Measurements from ENCODE around the gene SZRD1. TPM values are rescaled to one million over a fixed set of nuclear protein-coding genes. Genes with fewer than 3 reads are reported as not detected.

Gene SZRD1
- total RNA-seq, 1 experiment from 2014 or later, result 136 TPM

- POLR2A ChIA-PET (ENCODE audit: unreplicated experiment), result no interaction called here
- Histone ChIP-seq H3F3A (ENCODE audit: low read length, unreplicated experiment) (no peaks in the 10 kb centered on the region), H3K79me2 (ENCODE audit: low read length) (no peaks in the 10 kb centered on the region), H3K27me3 (ENCODE audit: low read length) (no peaks in the 10 kb centered on the region), H3K9me2 (replicated peaks; ENCODE audit: low read length) (no peaks in the 10 kb centered on the region), H3K36me3 (ENCODE audit: low read depth, low read length) (no peaks in the 10 kb centered on the region), H3K27ac (ENCODE audit: low read length) (no peak overlapping the region), H3K4me3 (ENCODE audit: low read length) (no peak overlapping the region), H3K9ac (ENCODE audit: low read length) (no peak overlapping the region), H3K4me2 (ENCODE audit: low read length) (no peak overlapping the region), H3K4me1 (ENCODE audit: insufficient read depth, low read length) (no peaks in the 10 kb centered on the region), H2AFZ (ENCODE audit: low read length) (no peak overlapping the region), H3K9me3 (ENCODE audit: low read length) (no peaks in the 10 kb centered on the region), H4K20me1 (ENCODE audit: low read length) (no peaks in the 10 kb centered on the region)
- CTCF ChIA-PET, result no interaction called here
- no TSS peak for BruUV-seq (replicated peaks)
- no peak for ATAC-seq
- no peak for TF ChIP-seq EZH2phosphoT487 (IDR thresholded peaks at IDR 0.05; ENCODE audit: borderline replicate concordance, low read length)
- TF ChIP-seq, protein P1, sequence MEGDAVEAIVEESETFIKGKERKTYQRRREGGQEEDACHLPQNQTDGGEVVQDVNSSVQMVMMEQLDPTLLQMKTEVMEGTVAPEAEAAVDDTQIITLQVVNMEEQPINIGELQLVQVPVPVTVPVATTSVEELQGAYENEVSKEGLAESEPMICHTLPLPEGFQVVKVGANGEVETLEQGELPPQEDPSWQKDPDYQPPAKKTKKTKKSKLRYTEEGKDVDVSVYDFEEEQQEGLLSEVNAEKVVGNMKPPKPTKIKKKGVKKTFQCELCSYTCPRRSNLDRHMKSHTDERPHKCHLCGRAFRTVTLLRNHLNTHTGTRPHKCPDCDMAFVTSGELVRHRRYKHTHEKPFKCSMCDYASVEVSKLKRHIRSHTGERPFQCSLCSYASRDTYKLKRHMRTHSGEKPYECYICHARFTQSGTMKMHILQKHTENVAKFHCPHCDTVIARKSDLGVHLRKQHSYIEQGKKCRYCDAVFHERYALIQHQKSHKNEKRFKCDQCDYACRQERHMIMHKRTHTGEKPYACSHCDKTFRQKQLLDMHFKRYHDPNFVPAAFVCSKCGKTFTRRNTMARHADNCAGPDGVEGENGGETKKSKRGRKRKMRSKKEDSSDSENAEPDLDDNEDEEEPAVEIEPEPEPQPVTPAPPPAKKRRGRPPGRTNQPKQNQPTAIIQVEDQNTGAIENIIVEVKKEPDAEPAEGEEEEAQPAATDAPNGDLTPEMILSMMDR (conservative IDR thresholded peaks at IDR 0.05; ENCODE audit: low read depth, low read length), result no peak
- no peak for TF ChIP-seq EZH2 (IDR thresholded peaks at IDR 0.05; ENCODE audit: low read length, unreplicated experiment)
- no peak for DNase-seq
- intact Hi-C loops (cut with micrococcal nuclease), result no loop called here
These were observed 67.0 kb downstream of the SZRD1 start for GRCh38 chr1:16434007-16434406.

DNA sequence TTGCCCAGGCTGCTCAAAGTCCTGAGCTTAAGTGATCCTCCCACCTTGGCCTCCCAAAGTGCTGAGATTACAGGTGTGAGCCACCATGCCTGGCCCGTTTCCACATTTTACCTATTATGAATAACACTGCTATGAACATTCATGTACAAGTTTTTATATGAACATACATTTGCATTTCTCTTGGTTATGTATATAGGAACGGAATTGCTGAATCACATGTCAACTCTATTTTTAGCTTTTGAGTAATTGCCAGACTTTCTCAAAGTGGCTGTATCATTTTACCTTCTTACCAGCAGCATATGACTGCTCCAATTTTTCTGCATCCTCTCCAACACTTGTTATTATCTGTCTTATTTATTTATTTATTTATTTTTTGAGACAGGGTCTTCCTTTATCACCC is 67.5 kb downstream of the SZRD1 start:
- intact Hi-C loops (cut with micrococcal nuclease), result no loop called here
- no peak overlapping the region for H3K4me2 ChIP-seq (ENCODE audit: low read length)
- H3F3A ChIP-seq (ENCODE audit: low read length, unreplicated experiment), result no peaks in the 10 kb centered on the region
- no peaks in the 10 kb centered on the region for H3K9me3 ChIP-seq (ENCODE audit: low read length)
- no peaks in the 10 kb centered on the region for H3K4me1 ChIP-seq (ENCODE audit: insufficient read depth, low read length)
- no peak overlapping the region for H2AFZ ChIP-seq (ENCODE audit: low read length)
- no peak for TF ChIP-seq EZH2phosphoT487 (IDR thresholded peaks at IDR 0.05; ENCODE audit: borderline replicate concordance, low read length)
- TF ChIP-seq, protein P1 (conservative IDR thresholded peaks at IDR 0.05; ENCODE audit: low read depth, low read length), result no peak
- TF ChIP-seq EZH2 (IDR thresholded peaks at IDR 0.05; ENCODE audit: low read length, unreplicated experiment), result no peak
- H4K20me1 ChIP-seq (ENCODE audit: low read length), result no peaks in the 10 kb centered on the region
- no peaks in the 10 kb centered on the region for H3K36me3 ChIP-seq (ENCODE audit: low read depth, low read length)
- BruUV-seq (replicated peaks), result no TSS peak
- H3K79me2 ChIP-seq (ENCODE audit: low read length), result no peaks in the 10 kb centered on the region
- no peak overlapping the region for H3K9ac ChIP-seq (ENCODE audit: low read length)
- no peaks in the 10 kb centered on the region for H3K27me3 ChIP-seq (ENCODE audit: low read length)
- H3K9me2 ChIP-seq (replicated peaks; ENCODE audit: low read length), result no peaks in the 10 kb centered on the region
- ATAC-seq, result no peak
- H3K4me3 ChIP-seq (ENCODE audit: low read length), result no peak overlapping the region
- ChIA-PET CTCF (no interaction called here), POLR2A (ENCODE audit: unreplicated experiment) (no interaction called here)
- DNase-seq, result no peak
- no peak overlapping the region for H3K27ac ChIP-seq (ENCODE audit: low read length)

DNA sequence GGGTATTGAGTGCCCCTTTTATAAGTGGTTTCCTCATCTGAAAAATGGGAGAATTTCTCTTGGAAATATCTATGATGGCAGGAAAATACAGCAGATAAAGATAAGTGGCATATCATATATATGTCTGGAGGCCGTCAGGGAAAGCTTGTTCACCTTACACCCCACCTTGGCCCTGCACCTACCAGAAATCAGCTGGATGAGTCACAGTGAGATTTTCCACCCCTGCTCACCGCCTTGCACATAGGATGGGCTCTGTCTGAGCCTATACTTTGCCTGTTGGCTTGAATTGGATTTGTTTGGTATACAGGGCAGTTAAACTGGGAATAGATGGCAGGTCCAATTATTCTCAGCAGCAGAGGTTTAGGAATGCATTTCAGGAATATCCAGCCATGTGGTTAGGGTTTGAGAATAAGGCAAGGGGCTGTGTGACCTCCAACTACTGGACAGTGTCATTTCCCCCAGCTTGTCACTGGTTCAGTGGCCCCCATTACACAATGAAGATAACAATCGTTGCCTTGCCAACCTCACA is 70.0 kb downstream of the SZRD1 start, which contains the start of gene SPATA21:
Gene SPATA21, minus strand, starts transcription at position 479 of the 529 bp plus-strand sequence. CDS start 6,053 bp downstream, outside the sequence.
- Histone ChIP-seq H3K4me1 (ENCODE audit: insufficient read depth, low read length) (peaks cover 3% of the 10 kb centered on the region), H3K27ac (ENCODE audit: low read length) (no peak within 1 kb of the TSS), H3K27me3 (ENCODE audit: low read length) (no peaks in the 10 kb centered on the region), H3K9ac (ENCODE audit: low read length) (no peak within 1 kb of the TSS), H4K20me1 (ENCODE audit: low read length) (no peaks in the 10 kb centered on the region), H3K4me3 (ENCODE audit: low read length) (no peak within 1 kb of the TSS), H3K4me2 (ENCODE audit: low read length) (no peak within 1 kb of the TSS), H3K79me2 (ENCODE audit: low read length) (peaks cover 14% of the 10 kb centered on the region), H3F3A (ENCODE audit: low read length, unreplicated experiment) (no peaks in the 10 kb centered on the region), H3K36me3 (ENCODE audit: low read depth, low read length) (no peaks in the 10 kb centered on the region), H2AFZ (ENCODE audit: low read length) (no peak within 1 kb of the TSS), H3K9me2 (replicated peaks; ENCODE audit: low read length) (no peaks in the 10 kb centered on the region), H3K9me3 (ENCODE audit: low read length) (no peaks in the 10 kb centered on the region)
- ChIA-PET CTCF (interaction anchor here (0.5 kb wide), 1 partner anchor 435 kb away, joined by 3 read pairs; no protein-coding TSS in a partner anchor), POLR2A (ENCODE audit: unreplicated experiment) (interaction anchor here (0.6 kb wide), 1 partner anchor 33 kb away, joined by 3 read pairs; no protein-coding TSS in a partner anchor)
- DNase-seq, result no peak
- no peak for ATAC-seq
- TF ChIP-seq, protein P1 (conservative IDR thresholded peaks at IDR 0.05; ENCODE audit: low read depth, low read length), result no peak
- TF ChIP-seq EZH2 (IDR thresholded peaks at IDR 0.05; ENCODE audit: low read length, unreplicated experiment) (no peak), EZH2phosphoT487 (IDR thresholded peaks at IDR 0.05; ENCODE audit: borderline replicate concordance, low read length) (no peak)
- intact Hi-C loops (cut with micrococcal nuclease), result no loop called here
- BruUV-seq (replicated peaks), result no TSS peak
